Right lobe of liver (tissue), 4 donors: ENCODE data around the gene SLC39A13.

Experiments used
- POLR2A ChIP-seq: fragments of 450-650 bp; IDR thresholded peaks from one replicate; pipeline ENCODE4 v1.6.1; 2017; ENCODE audit warnings: antibody characterized with exemption, mild to moderate bottlenecking
- TF ChIP-seq, protein P1 (sequence below), 4 donors: fragments of 200-600 bp in 3 of 4; fragments of 450-650 bp in 1 of 4; IDR thresholded peaks; one replicate each; pipeline versions ENCODE4 v1.5.1 to v1.8.0; 2016 to 2022; ENCODE audit warnings: antibody characterized with exemption in 4 of 4, mild to moderate bottlenecking in 2 of 4
- donor health status: DM: no; HTN: no; CAD: no.
- donor health status: DM: no; HTN: no; CAD: no.
- donor health status: DM: no; HTN: yes; CAD: no.

DNA sequence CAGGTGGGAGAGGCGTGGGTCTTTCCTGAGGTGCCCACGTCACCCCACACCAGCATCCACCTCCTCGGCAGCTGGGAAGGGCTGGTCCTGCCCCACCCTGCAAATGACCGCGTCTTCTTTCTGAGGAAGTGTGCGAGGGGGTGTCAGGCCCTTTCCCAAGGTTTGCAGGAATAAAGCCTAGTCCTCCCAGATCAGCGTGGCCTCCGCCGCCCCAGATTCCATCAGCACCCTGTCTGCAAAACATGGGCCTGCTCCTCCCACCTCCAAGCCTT lies 14.4 kb upstream of the SLC39A13 start:
- TF ChIP-seq, protein P1, sequence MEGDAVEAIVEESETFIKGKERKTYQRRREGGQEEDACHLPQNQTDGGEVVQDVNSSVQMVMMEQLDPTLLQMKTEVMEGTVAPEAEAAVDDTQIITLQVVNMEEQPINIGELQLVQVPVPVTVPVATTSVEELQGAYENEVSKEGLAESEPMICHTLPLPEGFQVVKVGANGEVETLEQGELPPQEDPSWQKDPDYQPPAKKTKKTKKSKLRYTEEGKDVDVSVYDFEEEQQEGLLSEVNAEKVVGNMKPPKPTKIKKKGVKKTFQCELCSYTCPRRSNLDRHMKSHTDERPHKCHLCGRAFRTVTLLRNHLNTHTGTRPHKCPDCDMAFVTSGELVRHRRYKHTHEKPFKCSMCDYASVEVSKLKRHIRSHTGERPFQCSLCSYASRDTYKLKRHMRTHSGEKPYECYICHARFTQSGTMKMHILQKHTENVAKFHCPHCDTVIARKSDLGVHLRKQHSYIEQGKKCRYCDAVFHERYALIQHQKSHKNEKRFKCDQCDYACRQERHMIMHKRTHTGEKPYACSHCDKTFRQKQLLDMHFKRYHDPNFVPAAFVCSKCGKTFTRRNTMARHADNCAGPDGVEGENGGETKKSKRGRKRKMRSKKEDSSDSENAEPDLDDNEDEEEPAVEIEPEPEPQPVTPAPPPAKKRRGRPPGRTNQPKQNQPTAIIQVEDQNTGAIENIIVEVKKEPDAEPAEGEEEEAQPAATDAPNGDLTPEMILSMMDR (IDR thresholded peaks at IDR 0.05) = no peak
- TF ChIP-seq POLR2A = no peak
